ENCODE data around the gene NES.

NES gene

DNA sequence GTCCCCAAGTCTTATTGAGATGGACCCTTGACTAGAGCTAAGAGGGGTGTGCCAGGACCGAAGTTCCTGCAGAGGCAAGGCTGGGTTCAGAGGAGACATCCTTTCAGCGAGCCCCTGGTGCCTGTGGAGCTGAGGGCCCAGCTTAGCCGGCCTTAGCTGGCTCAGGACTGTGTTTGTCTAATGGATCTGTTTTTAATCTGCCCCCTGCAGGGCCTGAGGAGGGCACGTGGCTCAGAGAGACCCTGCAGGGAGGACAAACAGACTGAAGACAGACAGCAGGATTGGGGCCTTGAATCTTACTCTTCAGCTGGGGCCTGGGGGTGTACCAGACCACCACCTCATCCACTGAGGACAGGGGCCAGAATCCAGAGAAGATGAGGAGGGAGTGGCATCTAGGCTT, 26.5 kb upstream of the NES start:
- TF ChIP-seq, protein P1, sequence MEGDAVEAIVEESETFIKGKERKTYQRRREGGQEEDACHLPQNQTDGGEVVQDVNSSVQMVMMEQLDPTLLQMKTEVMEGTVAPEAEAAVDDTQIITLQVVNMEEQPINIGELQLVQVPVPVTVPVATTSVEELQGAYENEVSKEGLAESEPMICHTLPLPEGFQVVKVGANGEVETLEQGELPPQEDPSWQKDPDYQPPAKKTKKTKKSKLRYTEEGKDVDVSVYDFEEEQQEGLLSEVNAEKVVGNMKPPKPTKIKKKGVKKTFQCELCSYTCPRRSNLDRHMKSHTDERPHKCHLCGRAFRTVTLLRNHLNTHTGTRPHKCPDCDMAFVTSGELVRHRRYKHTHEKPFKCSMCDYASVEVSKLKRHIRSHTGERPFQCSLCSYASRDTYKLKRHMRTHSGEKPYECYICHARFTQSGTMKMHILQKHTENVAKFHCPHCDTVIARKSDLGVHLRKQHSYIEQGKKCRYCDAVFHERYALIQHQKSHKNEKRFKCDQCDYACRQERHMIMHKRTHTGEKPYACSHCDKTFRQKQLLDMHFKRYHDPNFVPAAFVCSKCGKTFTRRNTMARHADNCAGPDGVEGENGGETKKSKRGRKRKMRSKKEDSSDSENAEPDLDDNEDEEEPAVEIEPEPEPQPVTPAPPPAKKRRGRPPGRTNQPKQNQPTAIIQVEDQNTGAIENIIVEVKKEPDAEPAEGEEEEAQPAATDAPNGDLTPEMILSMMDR (IDR thresholded peaks at IDR 0.05; ENCODE audit: low read length, missing control alignments), result no peak
- no peak overlapping the region for H3K4me3 ChIP-seq (replicated peaks; ENCODE audit: low read depth, low read length)
- DNase-seq (ENCODE audit: low read depth), result no peak

DNA sequence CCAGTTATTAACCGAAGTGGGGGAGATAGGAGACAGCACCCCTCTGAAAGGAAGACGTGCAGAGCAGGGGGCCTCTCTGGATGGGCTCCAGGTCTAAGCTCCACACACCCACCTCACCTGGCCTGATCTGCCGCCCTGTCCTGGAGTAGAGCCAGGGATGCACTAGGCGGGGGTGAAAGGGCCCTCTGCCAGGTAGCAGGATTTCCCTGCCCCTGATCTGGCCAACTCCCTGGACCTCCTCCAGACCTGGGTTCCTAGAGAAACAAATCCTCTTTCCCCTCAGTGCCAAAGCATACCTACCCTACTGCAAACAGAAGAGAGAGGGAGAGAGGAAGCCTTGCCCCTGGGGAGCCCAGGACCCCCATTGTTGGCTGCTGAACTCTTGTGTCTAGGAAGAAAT, 26.1 kb upstream of the NES start:
- H3K4me3 ChIP-seq (replicated peaks; ENCODE audit: low read depth, low read length), result no peak overlapping the region
- DNase-seq (ENCODE audit: low read depth), result no peak
- TF ChIP-seq, protein P1 (IDR thresholded peaks at IDR 0.05; ENCODE audit: low read length, missing control alignments), result no peak

DNA sequence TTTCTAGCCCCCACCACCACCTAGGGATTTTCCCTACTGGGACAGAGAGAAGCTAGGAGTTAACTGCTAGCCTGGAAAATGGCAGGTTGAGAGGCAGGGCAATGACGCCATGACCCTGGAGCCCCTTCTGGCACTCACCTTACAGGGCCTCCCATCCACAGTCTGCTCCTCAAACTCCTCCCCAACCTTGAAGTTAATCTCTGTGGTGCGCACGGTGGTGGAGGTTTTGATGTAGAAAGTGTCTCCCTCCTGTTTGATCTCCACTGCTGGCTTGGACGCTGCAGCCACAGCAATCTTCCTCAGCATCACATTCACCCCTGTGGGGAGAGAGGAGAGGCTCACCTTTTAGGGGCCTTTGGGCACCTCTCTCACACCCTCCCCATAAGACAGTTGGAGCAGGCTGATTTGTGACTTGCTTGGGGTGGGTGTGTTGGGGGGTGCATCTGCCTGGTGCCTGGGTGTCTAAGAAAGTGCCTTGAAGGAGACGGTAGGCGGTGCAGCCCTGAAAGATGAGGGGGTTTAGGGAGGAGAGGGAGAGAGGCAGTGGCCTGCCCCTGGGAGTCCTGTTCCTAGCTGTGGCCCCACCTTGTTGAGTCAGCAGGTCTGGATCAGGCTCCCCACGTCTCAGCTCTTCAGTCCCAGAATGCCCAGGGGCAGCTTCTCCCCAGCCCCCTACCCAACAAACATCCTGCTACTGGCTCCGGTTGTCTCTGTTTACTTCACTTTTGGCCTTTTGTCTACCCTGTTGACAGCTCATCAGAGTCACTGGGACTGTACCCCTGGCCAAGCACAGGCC, 23.7 kb upstream of the NES start:
- no peak for DNase-seq (ENCODE audit: low read depth)
- TF ChIP-seq, protein P1 (IDR thresholded peaks at IDR 0.05; ENCODE audit: low read length, missing control alignments), result no peak

DNA sequence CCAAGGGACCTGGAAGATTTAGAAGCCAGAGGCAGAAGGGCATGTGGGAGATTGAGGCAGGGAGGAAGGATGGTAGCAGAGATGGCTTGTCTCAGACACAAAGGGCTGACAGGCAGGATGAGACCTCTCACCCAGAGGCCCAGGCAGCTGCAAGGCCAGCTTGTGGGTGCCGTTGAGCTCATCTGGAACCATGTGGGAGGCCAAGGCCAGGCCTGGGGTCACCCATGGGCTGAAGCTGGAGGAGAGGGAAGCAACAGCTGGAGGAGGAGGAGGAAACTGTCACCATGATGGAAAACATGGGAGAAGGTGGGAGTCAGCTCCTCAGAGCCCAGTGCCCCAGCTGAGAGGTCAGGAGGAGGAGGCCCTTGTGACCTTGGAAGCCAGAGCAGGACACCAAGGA, 21.8 kb upstream of the NES start:
- no peak overlapping the region for H3K4me3 ChIP-seq (replicated peaks; ENCODE audit: low read depth, low read length)
- TF ChIP-seq, protein P1 (IDR thresholded peaks at IDR 0.05; ENCODE audit: low read length, missing control alignments), result no peak
- no peak for DNase-seq (ENCODE audit: low read depth)

More for the DNA sequence above, 23.7 kb upstream of the NES start:
- no peak overlapping the region for H3K4me3 ChIP-seq (replicated peaks; ENCODE audit: low read depth, low read length)

DNA sequence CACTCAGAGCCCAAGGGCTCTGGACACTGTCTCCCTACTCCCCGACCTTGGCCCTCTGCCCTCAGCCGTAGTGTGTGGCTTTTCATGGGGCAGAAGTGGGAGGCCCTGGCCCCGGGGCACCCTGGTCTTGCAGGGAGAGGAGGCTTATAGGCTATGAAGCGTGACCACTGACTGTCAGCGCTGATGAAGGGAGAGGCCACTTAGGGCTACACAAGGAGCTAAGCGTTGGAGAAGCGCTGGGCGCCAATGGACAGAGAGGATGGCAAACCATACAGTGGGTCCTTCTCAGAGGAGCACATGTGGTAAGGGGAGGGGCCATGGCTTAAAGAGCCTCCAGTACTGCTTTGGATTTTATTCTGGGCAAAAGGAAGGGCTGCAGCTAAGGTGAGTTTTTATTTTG, 20.3 kb upstream of the NES start:
- DNase-seq (ENCODE audit: low read depth), result no peak
- TF ChIP-seq, protein P1 (IDR thresholded peaks at IDR 0.05; ENCODE audit: low read length, missing control alignments), result no peak
- no peak overlapping the region for H3K4me3 ChIP-seq (replicated peaks; ENCODE audit: low read depth, low read length)

DNA sequence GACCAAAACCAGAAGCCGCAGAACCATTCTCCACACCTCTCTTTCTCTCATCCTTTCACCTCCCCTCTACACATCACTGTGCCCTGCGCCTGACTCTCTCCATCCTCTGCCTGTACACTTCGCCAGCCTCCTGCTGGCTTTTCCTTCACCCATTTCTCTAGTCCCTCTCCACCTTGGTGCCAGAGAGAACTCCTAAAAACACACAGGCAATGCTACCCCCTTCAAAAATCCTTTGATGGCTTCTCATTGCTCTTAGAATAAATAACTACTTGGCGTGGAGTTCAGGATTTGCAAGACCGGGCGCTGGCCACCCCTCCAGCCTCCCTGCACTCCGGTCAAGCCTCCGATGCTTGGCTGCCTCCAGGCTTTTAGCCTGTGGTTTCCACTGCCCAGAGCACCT, 19.5 kb upstream of the NES start:
- no peak overlapping the region for H3K4me3 ChIP-seq (replicated peaks; ENCODE audit: low read depth, low read length)
- TF ChIP-seq, protein P1 (IDR thresholded peaks at IDR 0.05; ENCODE audit: low read length, missing control alignments), result no peak
- DNase-seq (ENCODE audit: low read depth), result no peak

DNA sequence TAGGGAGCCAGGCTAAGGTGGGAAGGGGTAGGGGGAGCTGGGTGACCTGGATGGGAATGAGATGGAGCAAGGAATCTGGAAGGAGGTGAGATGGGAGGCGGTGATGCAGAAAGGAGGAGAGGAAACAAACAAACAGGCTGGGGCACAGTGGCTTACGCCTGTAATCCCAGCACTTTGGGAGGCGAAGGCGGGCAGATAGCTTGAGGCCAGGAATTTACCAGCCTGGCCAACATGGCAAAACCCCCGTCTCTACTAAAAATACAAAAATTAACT, 17.4 kb upstream of the NES start:
- TF ChIP-seq, protein P1 (IDR thresholded peaks at IDR 0.05; ENCODE audit: low read length, missing control alignments), result no peak
- no peak overlapping the region for H3K4me3 ChIP-seq (replicated peaks; ENCODE audit: low read depth, low read length)

More for the DNA sequence above, 17.4 kb upstream of the NES start:
- DNase-seq (ENCODE audit: low read depth), result no peak
